GM12878 (cell line): Measurements from ENCODE around the gene H2BK1.

ENCODE experiments used
- CREM ChIP-seq: IDR thresholded peaks from 2 replicates; pipeline ENCODE4 v1.6.1; 2014; ENCODE audit warnings: antibody characterized with exemption, low read depth
- EZH2 ChIP-seq: IDR thresholded peaks from 2 replicates; pipeline ENCODE4 v1.6.1; 2012; ENCODE audit warnings: low read depth, mild to moderate bottlenecking, control low read depth, inconsistent platforms, low read length, borderline replicate concordance; ENCODE audit not compliant: control insufficient read depth
- POLR2A ChIP-seq: IDR thresholded peaks from 2 replicates; pipeline ENCODE4 v1.6.1; 2011; ENCODE audit warnings: low read depth, mild to moderate bottlenecking, low read length
- TF ChIP-seq, protein P1 (sequence below), 3 experiments: IDR thresholded peaks in 2 of 3; conservative IDR thresholded peaks in 1 of 3; 2 replicates each; pipeline ENCODE4 v1.5.1; 2011; ENCODE audit warnings: low read depth in 3 of 3, low read length in 3 of 3, mild to moderate bottlenecking in 3 of 3, control low read depth in 2 of 3, moderate library complexity in 2 of 3, inconsistent platforms in 1 of 3, mixed read lengths in 1 of 3; ENCODE audit not compliant: control insufficient read depth in 2 of 3, insufficient read depth in 1 of 3; ENCODE audit errors: extremely low read depth in 1 of 3

GRCh38 chr7:151231080-151231479, 20.8 kb upstream of the H2BK1 start:
- no peak for TF ChIP-seq EZH2
- TF ChIP-seq, protein P1, sequence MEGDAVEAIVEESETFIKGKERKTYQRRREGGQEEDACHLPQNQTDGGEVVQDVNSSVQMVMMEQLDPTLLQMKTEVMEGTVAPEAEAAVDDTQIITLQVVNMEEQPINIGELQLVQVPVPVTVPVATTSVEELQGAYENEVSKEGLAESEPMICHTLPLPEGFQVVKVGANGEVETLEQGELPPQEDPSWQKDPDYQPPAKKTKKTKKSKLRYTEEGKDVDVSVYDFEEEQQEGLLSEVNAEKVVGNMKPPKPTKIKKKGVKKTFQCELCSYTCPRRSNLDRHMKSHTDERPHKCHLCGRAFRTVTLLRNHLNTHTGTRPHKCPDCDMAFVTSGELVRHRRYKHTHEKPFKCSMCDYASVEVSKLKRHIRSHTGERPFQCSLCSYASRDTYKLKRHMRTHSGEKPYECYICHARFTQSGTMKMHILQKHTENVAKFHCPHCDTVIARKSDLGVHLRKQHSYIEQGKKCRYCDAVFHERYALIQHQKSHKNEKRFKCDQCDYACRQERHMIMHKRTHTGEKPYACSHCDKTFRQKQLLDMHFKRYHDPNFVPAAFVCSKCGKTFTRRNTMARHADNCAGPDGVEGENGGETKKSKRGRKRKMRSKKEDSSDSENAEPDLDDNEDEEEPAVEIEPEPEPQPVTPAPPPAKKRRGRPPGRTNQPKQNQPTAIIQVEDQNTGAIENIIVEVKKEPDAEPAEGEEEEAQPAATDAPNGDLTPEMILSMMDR (IDR thresholded peaks at IDR 0.05 in 2 of 3, conservative IDR thresholded peaks at IDR 0.05 in 1 of 3; ENCODE audit: control insufficient read depth in 2 of 3, extremely low read depth in 1 of 3, insufficient read depth in 1 of 3, low read depth in 3 of 3, low read length in 3 of 3) = no peak
- TF ChIP-seq POLR2A = no peak
- no peak for TF ChIP-seq CREM
